Prostate gland (tissue), 2 donors: Measurements from ENCODE around the gene ODAM. TPM values are rescaled to one million over a fixed set of nuclear protein-coding genes. Genes with fewer than 3 reads are reported as not detected.

Source experiments
- DNase-seq: peaks from one replicate; pipeline ENCODE4 v3.0.0-alpha.2; 2019; ENCODE audit warnings: low spot score
- H3K27ac ChIP-seq, 2 donors: fragments of 200-600 bp; sonication (generic); 2 replicates each; pipeline ENCODE4 v1.5.1; 2017 to 2019
- H3K27me3 ChIP-seq: fragments of 200-600 bp; sonication (generic); replicated peaks from 2 replicates; pipeline ENCODE4 v1.5.1; 2019; ENCODE audit not compliant: insufficient read depth
- H3K36me3 ChIP-seq, 2 donors: fragments of 200-600 bp; sonication (generic); 1 replicate in 1 of 2; 2 replicates in 1 of 2; pipeline versions ENCODE4 v1.5.1 to v1.8.1; 2017 to 2019
- H3K4me1 ChIP-seq: fragments of 200-600 bp; sonication (generic); replicated peaks from 2 replicates; pipeline ENCODE4 v1.5.1; 2019
- H3K4me3 ChIP-seq, 2 donors: fragments of 200-600 bp; sonication (generic); 2 replicates each; pipeline ENCODE4 v1.5.1; 2017 to 2019
- H3K9me3 ChIP-seq: fragments of 200-600 bp; sonication (generic); 2 replicates; pipeline ENCODE4 v1.5.1; 2017
- CTCF ChIP-seq, 4 experiments: fragments of 200-600 bp in 2 of 4; fragments of 450-650 bp in 2 of 4; sonication (generic) in 2 of 4; IDR thresholded peaks; 1 replicate in 3 of 4; 2 replicates in 1 of 4; pipeline ENCODE4 v1.5.1; 2016 to 2019; ENCODE audit warnings: antibody characterized with exemption in 4 of 4, mild to moderate bottlenecking in 2 of 4, moderate library complexity in 2 of 4
- POLR2A ChIP-seq: fragments of 450-650 bp; IDR thresholded peaks from one replicate; pipeline ENCODE4 v1.6.1; 2016; ENCODE audit warnings: antibody characterized with exemption, mild to moderate bottlenecking
- POLR2AphosphoS5 ChIP-seq: sonication (generic); formaldehyde crosslinking; IDR thresholded peaks from one replicate; pipeline ENCODE4 v1.6.1; 2017; ENCODE audit warnings: antibody characterized with exemption
- whole genome bisulfite sequencing: methylation state at CpG from one replicate; pipeline ENCODE4 v1.1.5; 2018; 5-methylcytosine and 5-hydroxymethylcytosine counted together
- intact Hi-C: fragments of 100-400 bp; cut with DNase I; formaldehyde crosslinking; loops from one replicate; pipeline ENCODE4 v1.14.2; 2022
- total RNA-seq, 2 donors: library from RNA; depleted of rRNA; stranded (reverse); fragments of >200 nt; gene quantifications; one replicate each; pipeline ENCODE4 v1.1.0, GENCODE V29; 2016

ODAM gene
- total RNA-seq, 2 donors from 2014 or later, result 2.8 TPM; not detected in 1

DNA sequence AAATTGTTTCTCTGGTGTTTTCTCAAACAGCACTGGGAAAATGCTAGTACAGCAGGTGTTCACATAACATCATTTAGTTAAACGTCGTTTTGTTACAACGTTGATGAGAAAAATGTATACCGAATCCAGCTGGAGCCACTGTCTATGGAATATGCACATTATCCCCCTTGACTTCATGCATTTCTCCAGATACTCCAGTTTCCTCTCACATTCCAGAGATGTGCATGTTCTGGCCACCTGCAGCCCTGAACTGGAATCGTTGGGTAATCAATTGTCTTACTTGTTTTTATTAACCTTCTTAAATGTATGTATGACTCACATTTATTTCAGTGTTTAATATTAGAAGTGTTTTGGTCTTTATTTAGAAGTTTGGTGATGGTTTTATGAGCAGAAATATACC is 18.4 kb upstream of the ODAM start:
- TF ChIP-seq POLR2A, result no peak
- TF ChIP-seq CTCF (IDR thresholded peaks at IDR 0.05), result no peak
- TF ChIP-seq POLR2AphosphoS5, result no peak
- Histone ChIP-seq H3K36me3 (no peaks in the 10 kb centered on the region), H3K27me3 (no peaks in the 10 kb centered on the region), H3K9me3 (no peaks in the 10 kb centered on the region), H3K27ac (no peak overlapping the region), H3K4me3 (no peak overlapping the region), H3K4me1 (no peaks in the 10 kb centered on the region)
- 64% methylated on average over 5 of the region's 5 CpGs for WGBS
- intact Hi-C loops, result no loop called here
- DNase-seq, result no peak

- TF ChIP-seq POLR2A, result no peak
- Histone ChIP-seq H3K4me3 (no peak overlapping the region), H3K27ac (no peak overlapping the region), H3K27me3 (no peaks in the 10 kb centered on the region), H3K4me1 (no peaks in the 10 kb centered on the region), H3K9me3 (no peaks in the 10 kb centered on the region), H3K36me3 (no peaks in the 10 kb centered on the region)
- 87% methylated on average over 5 of the region's 5 CpGs for WGBS
- no peak for DNase-seq
- intact Hi-C loops, result no loop called here
Observed at GRCh38 chr4:70178075-70178660, 17.4 kb upstream of the ODAM start.

GRCh38 chr4:70179811-70180210 is 15.7 kb upstream of the ODAM start:
- Histone ChIP-seq H3K36me3 (no peaks in the 10 kb centered on the region), H3K27ac (no peak overlapping the region), H3K4me1 (no peaks in the 10 kb centered on the region), H3K4me3 (no peak overlapping the region), H3K27me3 (no peaks in the 10 kb centered on the region), H3K9me3 (no peaks in the 10 kb centered on the region)
- intact Hi-C loops, result no loop called here
- no peak for DNase-seq
- TF ChIP-seq POLR2A (no peak), CTCF (IDR thresholded peaks at IDR 0.05) (no peak), POLR2AphosphoS5 (no peak)
- WGBS, result 64% methylated on average over 2 of the region's 2 CpGs

GRCh38 chr4:70181864-70182263 is 13.7 kb upstream of the ODAM start:
- no peak overlapping the region for H3K27ac ChIP-seq
- TF ChIP-seq POLR2AphosphoS5, result no peak
- no peak for TF ChIP-seq CTCF (IDR thresholded peaks at IDR 0.05)
- no peak for TF ChIP-seq POLR2A
- WGBS, result 45% methylated on average over 1 of the region's 1 CpG
- no peaks in the 10 kb centered on the region for H3K4me1 ChIP-seq
- H3K4me3 ChIP-seq, result no peak overlapping the region
- intact Hi-C loops, result no loop called here
- H3K36me3 ChIP-seq, result no peaks in the 10 kb centered on the region
- DNase-seq, result no peak
- H3K27me3 ChIP-seq, result no peaks in the 10 kb centered on the region
- H3K9me3 ChIP-seq, result no peaks in the 10 kb centered on the region

GRCh38 chr4:70182517-70183167 is 12.9 kb upstream of the ODAM start:
- TF ChIP-seq POLR2A (no peak), CTCF (IDR thresholded peaks at IDR 0.05) (no peak), POLR2AphosphoS5 (no peak)
- Histone ChIP-seq H3K27me3 (no peaks in the 10 kb centered on the region), H3K36me3 (no peaks in the 10 kb centered on the region), H3K4me3 (no peak overlapping the region), H3K27ac (no peak overlapping the region), H3K9me3 (no peaks in the 10 kb centered on the region), H3K4me1 (no peaks in the 10 kb centered on the region)
- 15% methylated on average over 2 of the region's 2 CpGs for WGBS
- DNase-seq, result no peak
- intact Hi-C loops, result no loop called here
